Measurements from ENCODE around the gene PLA2G4D.
A peak's percentile ranks its signal among the peaks of the same experiment; 100 is the strongest.
"Not testable (repeated sequence)": the region's sequence is repeated elsewhere in the genome, so short reads cannot be mapped to it uniquely, and the experiment has no call there.

Gene PLA2G4D

GRCh38 chr15:42121682-42122081 lies 27.3 kb upstream of the PLA2G4D start:
- peak; percentile 2 for DNase-seq

- no peak for DNase-seq
Measured at GRCh38 chr15:42121021-42121420, 26.7 kb upstream of the PLA2G4D start.

- DNase-seq: no peak
Measured at GRCh38 chr15:42120285-42120684, 25.9 kb upstream of the PLA2G4D start.

GRCh38 chr15:42119446-42119760 lies 25.0 kb upstream of the PLA2G4D start:
- DNase-seq: no peak

GRCh38 chr15:42118650-42119445 lies 24.5 kb upstream of the PLA2G4D start:
- DNase-seq: no peak

- DNase-seq: no peak
Measured at GRCh38 chr15:42111924-42112323, 17.6 kb upstream of the PLA2G4D start.

GRCh38 chr15:42110367-42110766 lies 16.0 kb upstream of the PLA2G4D start:
- DNase-seq: no peak

- no peak for DNase-seq
Measured at GRCh38 chr15:42108806-42109205, 14.4 kb upstream of the PLA2G4D start.

- DNase-seq: no peak
Measured at GRCh38 chr15:42108189-42108588, 13.8 kb upstream of the PLA2G4D start.

GRCh38 chr15:42107473-42107872 lies 13.1 kb upstream of the PLA2G4D start:
- DNase-seq: no peak

- DNase-seq: no peak
Measured at GRCh38 chr15:42106288-42106687, 11.9 kb upstream of the PLA2G4D start.

GRCh38 chr15:42104095-42104891 lies 9.9 kb upstream of the PLA2G4D start:
- DNase-seq: no peak

- DNase-seq: peak; percentile 3
Measured at GRCh38 chr15:42102646-42103235, 8.4 kb upstream of the PLA2G4D start.

GRCh38 chr15:42101861-42102260 lies 7.5 kb upstream of the PLA2G4D start:
- no peak for DNase-seq

- no peak for DNase-seq
Measured at GRCh38 chr15:42100021-42100800, 5.8 kb upstream of the PLA2G4D start.

- DNase-seq: no peak
Measured at GRCh38 chr15:42097018-42097417, 2.7 kb upstream of the PLA2G4D start.

GRCh38 chr15:42093966-42094365 lies 396 bp downstream of the PLA2G4D start:
- no peak for DNase-seq

GRCh38 chr15:42092398-42093318 lies 1.7 kb downstream of the PLA2G4D start:
- DNase-seq: no peak

GRCh38 chr15:42091753-42092397 lies 2.5 kb downstream of the PLA2G4D start:
- DNase-seq: not testable (repeated sequence)

GRCh38 chr15:42090781-42091180 lies 3.6 kb downstream of the PLA2G4D start:
- DNase-seq: no peak

GRCh38 chr15:42090370-42090769 lies 4.0 kb downstream of the PLA2G4D start:
- DNase-seq: no peak
